Mammary microvascular endothelial cell (primary cell): ENCODE measurements around the gene RPL11. TPM values are rescaled to one million over a fixed set of nuclear protein-coding genes. Genes with fewer than 3 reads are reported as not detected.

ENCODE experiments used
- total RNA-seq: library from RNA; depleted of rRNA; stranded (reverse); fragments of >200 nt; gene quantifications from 2 replicates; pipeline ENCODE4 v1.2.3, GENCODE V29; 2015

The RPL11 gene
- total RNA-seq, result 907 and 978 TPM in 2 replicates

GRCh38 chr1:23691499-23692307, at the start of gene RPL11:
Gene RPL11 (plus strand): TSS chr1:23691806. CDS start chr1:23691824, 18 bp downstream.

DNA sequence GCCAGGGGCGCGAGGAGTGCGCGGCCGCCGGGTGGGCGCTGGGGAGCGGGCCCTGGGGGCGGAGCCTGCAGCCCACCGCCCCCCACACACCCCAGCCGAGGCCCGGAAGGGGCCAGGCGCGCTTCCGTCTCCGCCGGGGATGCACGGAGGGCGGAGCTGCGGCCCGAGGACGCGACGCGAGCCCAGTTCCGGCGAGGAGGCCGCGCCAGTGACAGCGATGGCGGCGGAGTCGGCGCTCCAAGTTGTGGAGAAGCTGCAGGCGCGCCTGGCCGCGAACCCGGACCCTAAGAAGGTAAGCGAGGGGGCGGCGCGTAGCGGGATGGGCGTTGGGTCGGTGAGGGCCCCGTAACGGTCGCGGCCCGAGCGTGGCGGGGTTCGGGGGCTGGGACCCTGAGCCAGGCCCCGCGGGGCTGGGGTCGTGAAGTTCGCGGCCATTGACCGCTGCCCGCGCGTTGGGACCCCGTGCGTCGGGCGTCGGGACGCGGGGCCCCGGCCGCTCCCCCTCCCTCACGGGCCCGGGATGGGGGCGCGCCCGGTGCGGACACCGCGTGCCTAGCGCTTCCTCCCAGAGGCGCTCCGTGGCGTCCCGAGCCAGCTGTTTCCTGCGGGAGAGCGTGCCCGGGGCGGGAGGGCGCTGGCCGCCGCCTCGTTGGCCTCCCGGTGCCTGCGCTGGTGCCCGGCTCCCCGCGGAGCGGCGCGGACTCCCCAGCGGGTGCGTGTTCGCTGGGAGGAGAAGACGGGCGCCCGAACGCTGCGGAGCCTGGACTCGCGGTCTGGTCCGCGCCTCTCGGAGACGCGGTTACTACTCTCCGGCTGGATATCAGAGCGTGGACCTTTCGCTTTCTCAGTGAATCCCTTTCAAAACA, 51.9 kb downstream of the RPL11 start, which contains the start of gene ELOA:
ELOA (plus strand) TSS at position 185 of the 866 bp plus-strand sequence; CDS start at position 218, 33 bp downstream.

Other genes starting within 250 kb of the RPL11 start
- 3.8 and 5.5 TPM in 2 replicates for gene ASAP3, start 207.6 kb upstream of the RPL11 start, total RNA-seq
- gene E2F2, start 160.6 kb upstream of the RPL11 start, total RNA-seq, result 1.9 and 2.7 TPM in 2 replicates
- 739 and 789 TPM in 2 replicates for gene ID3, start 132.3 kb upstream of the RPL11 start, total RNA-seq
- gene ELOA, start 51.7 kb downstream of the RPL11 start, total RNA-seq, result 33.7 and 35.9 TPM in 2 replicates
- gene PITHD1, start 86.6 kb downstream of the RPL11 start, total RNA-seq, result 45.3 and 56.3 TPM in 2 replicates
- gene LYPLA2, start 99.3 kb downstream of the RPL11 start, total RNA-seq, result 102 and 127 TPM in 2 replicates
- gene GALE, start 108.9 kb downstream of the RPL11 start, total RNA-seq, result 86.8 and 111 TPM in 2 replicates
- gene HMGCL, start 133.6 kb downstream of the RPL11 start, total RNA-seq, result 34.2 and 38.7 TPM in 2 replicates
- gene FUCA1, start 176.5 kb downstream of the RPL11 start, total RNA-seq, result 8.0 and 10.0 TPM in 2 replicates
- gene CNR2, start 221.6 kb downstream of the RPL11 start, total RNA-seq, result not detected in 2 replicates